ENCODE measurements around the gene CYP1A2.

GRCh38 chr15:74763416-74763815, 14.8 kb downstream of the CYP1A2 start:
- TF ChIP-seq, protein P1, sequence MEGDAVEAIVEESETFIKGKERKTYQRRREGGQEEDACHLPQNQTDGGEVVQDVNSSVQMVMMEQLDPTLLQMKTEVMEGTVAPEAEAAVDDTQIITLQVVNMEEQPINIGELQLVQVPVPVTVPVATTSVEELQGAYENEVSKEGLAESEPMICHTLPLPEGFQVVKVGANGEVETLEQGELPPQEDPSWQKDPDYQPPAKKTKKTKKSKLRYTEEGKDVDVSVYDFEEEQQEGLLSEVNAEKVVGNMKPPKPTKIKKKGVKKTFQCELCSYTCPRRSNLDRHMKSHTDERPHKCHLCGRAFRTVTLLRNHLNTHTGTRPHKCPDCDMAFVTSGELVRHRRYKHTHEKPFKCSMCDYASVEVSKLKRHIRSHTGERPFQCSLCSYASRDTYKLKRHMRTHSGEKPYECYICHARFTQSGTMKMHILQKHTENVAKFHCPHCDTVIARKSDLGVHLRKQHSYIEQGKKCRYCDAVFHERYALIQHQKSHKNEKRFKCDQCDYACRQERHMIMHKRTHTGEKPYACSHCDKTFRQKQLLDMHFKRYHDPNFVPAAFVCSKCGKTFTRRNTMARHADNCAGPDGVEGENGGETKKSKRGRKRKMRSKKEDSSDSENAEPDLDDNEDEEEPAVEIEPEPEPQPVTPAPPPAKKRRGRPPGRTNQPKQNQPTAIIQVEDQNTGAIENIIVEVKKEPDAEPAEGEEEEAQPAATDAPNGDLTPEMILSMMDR (conservative IDR thresholded peaks at IDR 0.05 in 1 of 2, IDR thresholded peaks at IDR 0.05 in 1 of 2; ENCODE audit: extremely low read depth in 1 of 2, insufficient read depth in 1 of 2, low read depth in 1 of 2, low read length in 2 of 2) = no peak
- no peak for TF ChIP-seq EZH2 (IDR thresholded peaks at IDR 0.05; ENCODE audit: borderline replicate concordance, low read length)

Data from mammary epithelial cell (primary cell).